GM23248 (cell line): ENCODE measurements around the gene CST4. TPM values are rescaled to one million over a fixed set of nuclear protein-coding genes. Genes with fewer than 3 reads are reported as not detected.

ENCODE experiments used
- DNase-seq: peaks from one replicate; pipeline ENCODE4 v3.0.0-alpha.2; 2015
- H2AFZ ChIP-seq: fragments of 200-600 bp; sonication (generic); 2 replicates; pipeline ENCODE4 v1.6.1; 2016; ENCODE audit warnings: antibody characterized with exemption
- H3F3A ChIP-seq: fragments of 200-600 bp; sonication (generic); 2 replicates; pipeline ENCODE4 v1.6.1; 2016; ENCODE audit warnings: mild to moderate bottlenecking, antibody characterized with exemption, mixed run types; ENCODE audit not compliant: insufficient read depth
- H3K27ac ChIP-seq: fragments of 200-600 bp; sonication (generic); 2 replicates; pipeline ENCODE4 v1.5.1; 2016; ENCODE audit warnings: mild to moderate bottlenecking
- H3K27me3 ChIP-seq: fragments of 200-600 bp; sonication (generic); replicated peaks from 2 replicates; pipeline ENCODE4 v1.6.1; 2016; ENCODE audit warnings: mild to moderate bottlenecking; ENCODE audit not compliant: insufficient read depth
- H3K36me3 ChIP-seq: fragments of 200-600 bp; sonication (generic); 2 replicates; pipeline ENCODE4 v1.6.1; 2016; ENCODE audit warnings: low read depth, mild to moderate bottlenecking
- H3K4me1 ChIP-seq: fragments of 200-600 bp; sonication (generic); 2 replicates; pipeline ENCODE4 v1.6.1; 2016; ENCODE audit warnings: mild to moderate bottlenecking; ENCODE audit not compliant: insufficient read depth
- H3K4me2 ChIP-seq: fragments of 200-600 bp; sonication (generic); one replicate; pipeline ENCODE4 v1.6.1; 2016; ENCODE audit warnings: mild to moderate bottlenecking; ENCODE audit not compliant: unreplicated experiment
- H3K4me3 ChIP-seq: fragments of 200-600 bp; sonication (generic); 2 replicates; pipeline ENCODE4 v1.5.1; 2016; ENCODE audit warnings: mild to moderate bottlenecking
- H3K79me2 ChIP-seq: fragments of 200-600 bp; sonication (generic); 2 replicates; pipeline ENCODE4 v1.6.1; 2016; ENCODE audit warnings: mild to moderate bottlenecking; ENCODE audit not compliant: insufficient read depth
- H3K9ac ChIP-seq: fragments of 200-600 bp; sonication (generic); 2 replicates; pipeline ENCODE4 v1.6.1; 2016; ENCODE audit warnings: mild to moderate bottlenecking
- H3K9me2 ChIP-seq: fragments of 200-600 bp; sonication (generic); 2 replicates; pipeline ENCODE4 v1.6.1; 2016; ENCODE audit warnings: mixed run types, mild to moderate bottlenecking, moderate library complexity; ENCODE audit not compliant: insufficient read depth
- H3K9me3 ChIP-seq: fragments of 200-600 bp; sonication (generic); one replicate; pipeline ENCODE4 v1.6.1; 2017; ENCODE audit warnings: low read depth
- H4K20me1 ChIP-seq: fragments of 200-600 bp; sonication (generic); 2 replicates; pipeline ENCODE4 v1.6.0; 2016; ENCODE audit not compliant: insufficient read depth
- EZH2 ChIP-seq: fragments of 200-600 bp; sonication (generic); IDR thresholded peaks from 2 replicates; pipeline ENCODE4 v1.6.1; 2018; ENCODE audit warnings: antibody characterized with exemption, mild to moderate bottlenecking; ENCODE audit not compliant: insufficient read depth, poor library complexity, severe bottlenecking
- EZH2phosphoT487 ChIP-seq: fragments of 200-600 bp; sonication (generic); IDR thresholded peaks from 2 replicates; pipeline ENCODE4 v1.6.1; 2018; ENCODE audit warnings: antibody characterized with exemption, moderate library complexity, mild to moderate bottlenecking, low read depth; ENCODE audit not compliant: insufficient read depth
- WGBS, 2 experiments: methylation state at CpG; one replicate each; pipeline ENCODE4 v1.1.6; 2015 to 2017; ENCODE audit warnings: low lambda C conversion rate in 2 of 2, low coverage in 1 of 2; ENCODE audit errors: missing lambda C conversion rate in 2 of 2; 5-methylcytosine and 5-hydroxymethylcytosine counted together
- in situ Hi-C: fragments of 300-500 bp; cut with MboI; formaldehyde crosslinking; loops from 2 replicates; pipeline ENCODE4 v1.15.0; 2020
- polyA plus RNA-seq: library from polyadenylated mRNA; unstranded; fragments of >200 nt; fragmentation: Nextera tagmentation; extraction: Ambion mirVana; gene quantifications from 2 replicates; pipeline ENCODE4 v1.2.1, GENCODE V29; 2016
- total RNA-seq: library from RNA; depleted of rRNA; stranded (reverse); fragments of >200 nt; shearing (Covaris generic); gene quantifications from 2 replicates; pipeline ENCODE4 v1.2.3, GENCODE V29; 2014

Gene CST4
- total and polyA plus RNA-seq, 2 experiments from 2014 or later: not detected

- Histone ChIP-seq H3F3A (peaks cover 15% of the 10 kb centered on the region), H3K4me1 (peaks cover 5% of the 10 kb centered on the region), H3K9me3 (no peaks in the 10 kb centered on the region), H3K27me3 (no peaks in the 10 kb centered on the region), H3K9me2 (no peaks in the 10 kb centered on the region), H3K27ac (no peak overlapping the region), H3K36me3 (no peaks in the 10 kb centered on the region), H3K4me2 (no peak overlapping the region), H3K4me3 (no peak overlapping the region), H2AFZ (no peak overlapping the region), H4K20me1 (no peaks in the 10 kb centered on the region), H3K79me2 (no peaks in the 10 kb centered on the region), H3K9ac (no peak overlapping the region)
- in situ Hi-C loops: no loop called here
- WGBS, 2 experiments: 90 to 94% methylated on average over 2 of the region's 2 CpGs
- no peak for DNase-seq
- TF ChIP-seq EZH2 (no peak), EZH2phosphoT487 (no peak)
These were observed 41.5 kb downstream of the CST4 start for GRCh38 chr20:23647346-23647745.

GRCh38 chr20:23646106-23646873, 42.5 kb downstream of the CST4 start:
- in situ Hi-C loops: no loop called here
- Histone ChIP-seq H3K4me3 (no peak overlapping the region), H2AFZ (no peak overlapping the region), H3K79me2 (no peaks in the 10 kb centered on the region), H3K27ac (no peak overlapping the region), H3K9me3 (no peaks in the 10 kb centered on the region), H3K9me2 (no peaks in the 10 kb centered on the region), H3K27me3 (no peaks in the 10 kb centered on the region), H3K4me2 (no peak overlapping the region), H3K36me3 (no peaks in the 10 kb centered on the region), H3K4me1 (peaks cover 13% of the 10 kb centered on the region), H4K20me1 (no peaks in the 10 kb centered on the region), H3K9ac (no peak overlapping the region), H3F3A (peaks cover 26% of the 10 kb centered on the region)
- no peak for DNase-seq
- WGBS, 2 experiments: 37 to 44% methylated on average over 4 of the region's 4 CpGs
- TF ChIP-seq EZH2phosphoT487 (no peak), EZH2 (no peak)

- no peaks in the 10 kb centered on the region for H3K36me3 ChIP-seq
- 26 to 41% methylated on average over 1 of the region's 1 CpG for WGBS, 2 experiments
- H3K9ac ChIP-seq: no peak overlapping the region
- H3F3A ChIP-seq: peaks cover 28% of the 10 kb centered on the region
- H2AFZ ChIP-seq: no peak overlapping the region
- H3K27ac ChIP-seq: no peak overlapping the region
- no peaks in the 10 kb centered on the region for H3K9me2 ChIP-seq
- no peaks in the 10 kb centered on the region for H3K9me3 ChIP-seq
- no peaks in the 10 kb centered on the region for H3K27me3 ChIP-seq
- no peak for DNase-seq
- no peak overlapping the region for H3K4me2 ChIP-seq
- H3K4me1 ChIP-seq: peaks cover 13% of the 10 kb centered on the region
- no peak overlapping the region for H3K4me3 ChIP-seq
- in situ Hi-C loops: no loop called here
- no peaks in the 10 kb centered on the region for H4K20me1 ChIP-seq
- TF ChIP-seq EZH2phosphoT487 (no peak), EZH2 (no peak)
- H3K79me2 ChIP-seq: no peaks in the 10 kb centered on the region
These were observed 43.3 kb downstream of the CST4 start for GRCh38 chr20:23645575-23645974.

DNA sequence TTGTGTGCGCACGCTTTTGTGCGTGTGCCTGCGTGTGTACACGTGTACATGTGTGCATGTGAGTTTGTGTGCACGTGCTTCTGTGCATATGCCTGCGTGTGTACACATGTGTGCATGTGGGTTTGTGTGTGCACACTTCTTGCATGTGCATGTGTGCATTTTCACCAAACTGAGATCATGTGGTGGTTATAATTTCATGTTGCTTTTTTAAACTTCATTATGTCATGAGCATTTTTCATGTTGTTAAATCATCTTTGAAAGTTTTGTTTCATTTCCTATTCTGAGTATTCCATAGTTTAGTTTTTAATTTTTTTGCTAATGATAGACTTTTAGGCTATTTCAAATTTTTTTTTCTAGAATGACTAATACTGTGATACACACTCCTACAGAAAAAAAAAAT, 44.7 kb downstream of the CST4 start:
- Histone ChIP-seq H3K4me2 (no peak overlapping the region), H3K27ac (no peak overlapping the region), H3K4me1 (peaks cover 13% of the 10 kb centered on the region), H3F3A (peaks cover 28% of the 10 kb centered on the region), H3K9me3 (no peaks in the 10 kb centered on the region), H3K9ac (no peak overlapping the region), H3K4me3 (no peak overlapping the region), H3K36me3 (no peaks in the 10 kb centered on the region), H3K27me3 (no peaks in the 10 kb centered on the region), H2AFZ (no peak overlapping the region), H3K79me2 (no peaks in the 10 kb centered on the region), H4K20me1 (no peaks in the 10 kb centered on the region), H3K9me2 (no peaks in the 10 kb centered on the region)
- 80 to 83% methylated on average over 7 of the region's 7 CpGs for WGBS, 2 experiments
- DNase-seq: no peak
- no peak for TF ChIP-seq EZH2
- TF ChIP-seq EZH2phosphoT487: no peak
- in situ Hi-C loops: no loop called here

DNA sequence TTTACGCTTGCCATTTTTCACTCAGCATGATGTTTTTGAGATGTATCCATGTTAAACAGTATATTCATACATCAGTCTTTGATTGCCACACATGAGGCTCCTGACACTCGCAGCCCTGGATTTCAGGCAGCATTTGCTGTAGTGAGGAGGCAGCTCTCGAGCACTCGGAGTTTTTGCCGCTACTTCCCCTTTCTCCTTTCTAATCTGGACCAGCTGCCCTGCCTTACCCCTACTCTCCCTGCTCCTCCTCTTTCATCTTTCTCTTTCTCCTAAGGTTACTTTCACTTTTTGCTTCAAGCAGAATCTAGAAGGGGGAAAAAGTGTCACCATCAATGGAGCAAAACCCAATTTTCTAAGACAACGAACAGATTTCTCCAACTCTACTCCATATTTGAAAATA, 45.2 kb downstream of the CST4 start:
- TF ChIP-seq EZH2phosphoT487 (no peak), EZH2 (no peak)
- no peak overlapping the region for H3K4me3 ChIP-seq
- no peaks in the 10 kb centered on the region for H3K79me2 ChIP-seq
- H3K4me2 ChIP-seq: no peak overlapping the region
- no peak overlapping the region for H2AFZ ChIP-seq
- WGBS, 2 experiments: 63 to 72% methylated on average over 6 of the region's 6 CpGs
- H4K20me1 ChIP-seq: no peaks in the 10 kb centered on the region
- H3K9me3 ChIP-seq: no peaks in the 10 kb centered on the region
- H3F3A ChIP-seq: peaks cover 28% of the 10 kb centered on the region
- H3K27ac ChIP-seq: no peak overlapping the region
- H3K9me2 ChIP-seq: no peaks in the 10 kb centered on the region
- no peaks in the 10 kb centered on the region for H3K36me3 ChIP-seq
- in situ Hi-C loops: no loop called here
- H3K27me3 ChIP-seq: no peaks in the 10 kb centered on the region
- DNase-seq: no peak
- H3K9ac ChIP-seq: no peak overlapping the region
- peaks cover 13% of the 10 kb centered on the region for H3K4me1 ChIP-seq
